Measurements from ENCODE around the gene CPLX4. TPM values are rescaled to one million over a fixed set of nuclear protein-coding genes. Genes with fewer than 3 reads are reported as not detected.

Gene CPLX4
- total RNA-seq, 4 donors from 2014 or later = 0.46 TPM; not detected in 3

DNA sequence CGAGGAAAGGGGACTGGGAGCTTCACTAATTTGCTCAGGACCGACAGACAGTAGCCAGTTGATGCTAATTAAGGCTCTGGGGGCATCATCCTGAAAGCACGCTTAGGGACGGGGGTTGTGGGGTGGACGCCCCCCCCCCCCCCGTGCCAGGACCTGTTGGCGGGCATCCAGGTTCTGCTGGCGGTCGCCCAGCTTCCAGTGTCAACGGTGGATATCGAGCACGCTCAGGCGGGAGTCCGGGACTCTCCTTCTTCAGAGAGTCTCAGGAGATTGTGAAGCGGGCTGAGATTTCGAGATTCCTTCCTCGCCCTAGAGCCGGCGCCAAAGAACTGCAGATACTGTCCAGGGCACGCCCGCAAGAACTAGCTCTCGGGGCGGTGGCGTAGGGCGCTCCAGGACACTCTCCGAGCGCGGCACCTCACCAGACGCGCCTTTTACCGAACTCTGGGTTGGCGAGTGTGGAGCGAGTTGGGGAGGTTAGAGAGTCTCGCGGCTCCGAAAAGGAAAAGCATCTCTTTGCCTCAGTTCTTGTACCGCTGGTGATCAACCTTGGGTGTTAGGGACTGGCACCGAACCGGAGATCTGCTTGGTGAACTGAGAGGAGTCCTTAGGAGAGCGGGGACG is 50.8 kb downstream of the CPLX4 start:
- TF ChIP-seq, protein P1, sequence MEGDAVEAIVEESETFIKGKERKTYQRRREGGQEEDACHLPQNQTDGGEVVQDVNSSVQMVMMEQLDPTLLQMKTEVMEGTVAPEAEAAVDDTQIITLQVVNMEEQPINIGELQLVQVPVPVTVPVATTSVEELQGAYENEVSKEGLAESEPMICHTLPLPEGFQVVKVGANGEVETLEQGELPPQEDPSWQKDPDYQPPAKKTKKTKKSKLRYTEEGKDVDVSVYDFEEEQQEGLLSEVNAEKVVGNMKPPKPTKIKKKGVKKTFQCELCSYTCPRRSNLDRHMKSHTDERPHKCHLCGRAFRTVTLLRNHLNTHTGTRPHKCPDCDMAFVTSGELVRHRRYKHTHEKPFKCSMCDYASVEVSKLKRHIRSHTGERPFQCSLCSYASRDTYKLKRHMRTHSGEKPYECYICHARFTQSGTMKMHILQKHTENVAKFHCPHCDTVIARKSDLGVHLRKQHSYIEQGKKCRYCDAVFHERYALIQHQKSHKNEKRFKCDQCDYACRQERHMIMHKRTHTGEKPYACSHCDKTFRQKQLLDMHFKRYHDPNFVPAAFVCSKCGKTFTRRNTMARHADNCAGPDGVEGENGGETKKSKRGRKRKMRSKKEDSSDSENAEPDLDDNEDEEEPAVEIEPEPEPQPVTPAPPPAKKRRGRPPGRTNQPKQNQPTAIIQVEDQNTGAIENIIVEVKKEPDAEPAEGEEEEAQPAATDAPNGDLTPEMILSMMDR (IDR thresholded peaks at IDR 0.05) = no peak
- DNase-seq (ENCODE audit: low spot score) = no peak
- ATAC-seq (ENCODE audit: low FRiP score) = no peak

DNA sequence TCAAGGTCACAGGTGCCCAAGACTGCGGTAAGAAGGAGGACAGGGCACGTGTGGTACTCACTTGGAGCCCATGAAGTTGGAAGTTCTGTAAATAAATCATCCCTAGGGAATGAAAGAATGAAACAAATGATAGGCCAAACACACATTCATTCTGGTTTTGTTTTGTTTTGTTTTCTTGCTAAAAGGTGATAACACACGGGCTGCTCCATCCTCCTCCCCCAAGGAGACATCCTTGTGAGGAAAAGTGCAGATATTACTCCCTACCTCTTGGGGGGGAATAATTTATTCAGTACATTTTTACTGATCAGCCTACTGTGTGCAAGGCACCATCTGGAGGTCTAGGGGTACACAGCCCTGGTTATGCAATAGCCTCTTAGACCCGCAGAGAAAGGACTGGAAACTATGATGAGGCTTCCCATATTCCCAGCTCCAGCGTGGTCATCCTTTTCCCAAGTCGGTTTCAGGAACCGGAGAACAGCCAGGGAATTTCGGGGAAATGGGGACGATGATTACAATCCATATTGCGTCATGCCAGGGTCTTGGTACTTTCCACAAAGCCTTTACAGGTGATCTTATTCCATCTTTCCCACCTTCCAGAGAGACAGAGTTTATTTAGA is 51.5 kb downstream of the CPLX4 start:
- TF ChIP-seq, protein P1 (IDR thresholded peaks at IDR 0.05) = no peak
- ATAC-seq (ENCODE audit: low FRiP score) = no peak
- DNase-seq (ENCODE audit: low spot score) = no peak

DNA sequence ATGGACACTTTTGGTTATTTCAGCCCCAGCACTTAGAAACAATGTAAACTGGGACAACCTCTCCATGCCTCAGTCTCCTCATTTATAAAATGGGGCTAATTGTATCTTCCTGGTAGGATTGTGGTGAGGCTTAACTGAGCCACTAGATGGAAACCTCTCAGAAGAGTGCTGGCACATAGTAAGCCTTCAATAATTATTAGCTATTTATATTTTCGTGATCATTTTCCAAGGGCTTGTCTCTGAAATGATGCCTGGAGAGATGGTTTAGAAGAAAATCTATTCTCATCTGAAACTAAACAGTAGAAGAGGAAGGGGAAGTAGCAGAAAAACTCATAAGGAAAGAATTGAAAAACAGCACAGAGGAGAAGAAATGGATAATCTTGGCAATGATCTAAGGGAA is 52.0 kb downstream of the CPLX4 start:
- no peak for DNase-seq (ENCODE audit: low spot score)
- ATAC-seq (ENCODE audit: low FRiP score) = no peak
- TF ChIP-seq, protein P1 (IDR thresholded peaks at IDR 0.05) = no peak

GRCh38 chr18:59265974-59266369 is 52.5 kb downstream of the CPLX4 start:
- no peak for ATAC-seq (ENCODE audit: low FRiP score)
- TF ChIP-seq, protein P1 (IDR thresholded peaks at IDR 0.05) = no peak
- DNase-seq (ENCODE audit: low spot score) = no peak

GRCh38 chr18:59265246-59265973 is 53.0 kb downstream of the CPLX4 start:
- DNase-seq (ENCODE audit: low spot score) = no peak
- peak; percentile 42 for ATAC-seq (ENCODE audit: low FRiP score)
- TF ChIP-seq, protein P1 (IDR thresholded peaks at IDR 0.05) = no peak

DNA sequence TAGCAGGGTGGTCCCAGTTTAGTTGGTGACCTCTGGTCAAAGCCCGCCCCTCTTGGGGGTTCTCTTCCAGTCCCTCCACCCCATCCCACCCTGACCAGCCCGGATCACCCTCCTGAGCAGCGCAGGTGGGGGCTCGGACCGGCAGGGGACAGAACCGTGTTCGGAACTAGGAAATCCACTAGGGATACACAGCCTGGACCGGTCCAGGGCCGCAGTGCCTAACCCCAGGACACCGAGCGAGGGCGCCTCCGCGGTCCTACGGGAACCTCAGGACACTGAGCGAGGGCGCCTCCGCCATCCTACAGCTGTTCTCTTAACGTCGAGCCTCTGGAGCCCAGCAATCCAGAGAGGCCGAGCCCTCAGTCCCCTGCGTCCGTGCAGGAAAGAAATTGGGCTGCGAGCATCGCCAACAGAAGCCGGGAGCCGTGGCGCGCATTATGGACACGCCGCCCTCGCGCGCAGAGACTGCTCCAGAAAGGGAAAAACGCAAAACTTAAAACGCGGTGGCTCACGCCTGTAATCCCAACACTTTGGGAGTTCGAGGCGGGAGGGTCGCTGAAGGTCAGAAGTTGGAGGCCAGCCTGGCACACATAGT is 53.7 kb downstream of the CPLX4 start:
- DNase-seq (ENCODE audit: low spot score) = no peak
- TF ChIP-seq, protein P1 (IDR thresholded peaks at IDR 0.05) = no peak
- ATAC-seq (ENCODE audit: low FRiP score) = no peak

Measured in omental fat pad (tissue), 4 donors.